HepG2 (cell line): ENCODE data around the gene ITGA2. TPM values are rescaled to one million over a fixed set of nuclear protein-coding genes. Genes with fewer than 3 reads are reported as not detected.

Source experiments
- ESRRA ChIP-seq: sonication (generic); formaldehyde crosslinking; IDR thresholded peaks from 2 replicates; pipeline ENCODE4 v1.5.1; 2020; ENCODE audit warnings: mild to moderate bottlenecking, low read depth, missing genetic modification reagents
- FOSL2 ChIP-seq: sonication (generic); formaldehyde crosslinking; IDR thresholded peaks from 2 replicates; pipeline ENCODE4 v1.4.0; 2020; ENCODE audit warnings: missing genetic modification reagents
- HMGA1 ChIP-seq: sonication (generic); formaldehyde crosslinking; conservative IDR thresholded peaks from 2 replicates; pipeline ENCODE4 v1.4.0; 2020; ENCODE audit warnings: missing genetic modification reagents
- NFAT5 ChIP-seq: sonication (generic); formaldehyde crosslinking; IDR thresholded peaks from 2 replicates; pipeline ENCODE4 v1.4.0; 2020; ENCODE audit warnings: missing genetic modification reagents
- NFE2L2 ChIP-seq: fragments of 150-350 bp; IDR thresholded peaks from 2 replicates; pipeline ENCODE4 v1.6.1; 2014; ENCODE audit warnings: low read length
- POLR2G ChIP-seq: fragments of 200-400 bp; formaldehyde crosslinking; IDR thresholded peaks from 2 replicates; pipeline ENCODE4 v1.6.1; 2018; ENCODE audit warnings: mild to moderate bottlenecking, low read depth, low read length, moderate library complexity
- REL ChIP-seq: sonication (generic); formaldehyde crosslinking; conservative IDR thresholded peaks from 2 replicates; pipeline ENCODE4 v1.8.0; 2022; ENCODE audit warnings: mild to moderate bottlenecking, missing genetic modification reagents, moderate library complexity
- RFXAP ChIP-seq: sonication (generic); formaldehyde crosslinking; IDR thresholded peaks from 2 replicates; pipeline ENCODE4 v1.4.0; 2020; ENCODE audit warnings: missing genetic modification reagents, borderline replicate concordance
- SAP130 ChIP-seq: IDR thresholded peaks from 2 replicates; pipeline ENCODE4 v1.6.1; 2016; ENCODE audit warnings: low read depth
- SMARCE1 ChIP-seq: fragments of 450-650 bp; IDR thresholded peaks from 2 replicates; pipeline ENCODE4 v1.6.1; 2017; ENCODE audit warnings: borderline replicate concordance
- THAP8 ChIP-seq: sonication (generic); formaldehyde crosslinking; IDR thresholded peaks from 2 replicates; pipeline ENCODE4 v1.5.1; 2020; ENCODE audit warnings: missing genetic modification reagents, mild to moderate bottlenecking, borderline replicate concordance
- ZC3H13 ChIP-seq: sonication (generic); formaldehyde crosslinking; IDR thresholded peaks from 2 replicates; pipeline ENCODE4 v1.8.1; 2023; ENCODE audit warnings: mild to moderate bottlenecking, missing genetic modification reagents, moderate library complexity
- ZFP82 ChIP-seq: sonication (generic); formaldehyde crosslinking; IDR thresholded peaks from 2 replicates; pipeline ENCODE4 v1.5.1; 2020; ENCODE audit warnings: mild to moderate bottlenecking, missing genetic modification reagents, borderline replicate concordance
- ZNF281 ChIP-seq: sonication (generic); formaldehyde crosslinking; IDR thresholded peaks from 2 replicates; pipeline ENCODE4 v1.4.0; 2020; ENCODE audit warnings: missing genetic modification reagents, borderline replicate concordance
- ZNF430 ChIP-seq: sonication (generic); formaldehyde crosslinking; IDR thresholded peaks from 2 replicates; pipeline ENCODE4 v1.9.0; 2021; ENCODE audit warnings: mild to moderate bottlenecking, missing genetic modification reagents
- ZNF605 ChIP-seq: sonication (generic); formaldehyde crosslinking; IDR thresholded peaks from 2 replicates; pipeline ENCODE4 v1.8.0; 2022; ENCODE audit warnings: mild to moderate bottlenecking, missing genetic modification reagents
- ZNF710 ChIP-seq: sonication (generic); formaldehyde crosslinking; IDR thresholded peaks from 2 replicates; pipeline ENCODE4 v1.5.0; 2020; ENCODE audit warnings: mild to moderate bottlenecking, missing genetic modification reagents, borderline replicate concordance
- ZNF761 ChIP-seq: sonication (generic); formaldehyde crosslinking; conservative IDR thresholded peaks from 2 replicates; pipeline ENCODE4 v1.4.0; 2020; ENCODE audit warnings: mild to moderate bottlenecking, missing genetic modification reagents
- ZNF878 ChIP-seq: sonication (generic); formaldehyde crosslinking; IDR thresholded peaks from 2 replicates; pipeline ENCODE4 v1.8.1; 2023; ENCODE audit warnings: mild to moderate bottlenecking, missing genetic modification reagents, moderate library complexity
- polyA plus RNA-seq, 8 experiments: library from polyadenylated mRNA; depleted of rRNA in 3 of 8; stranded (reverse) in 7 of 8; unstranded in 1 of 8; fragments of >200 nt; fragmentation: Illumina TruSeq in 4 of 8; extraction: Trizol in 4 of 8; gene quantifications; 2 replicates each; pipeline versions ENCODE4 v1.2.1 to v1.2.3, GENCODE V29; 2011 to 2016; ENCODE audit warnings: low read depth in 4 of 8, missing spikeins in 1 of 8, mixed read lengths in 1 of 8; ENCODE audit not compliant: insufficient read depth in 1 of 8
- total RNA-seq, 5 experiments: library from RNA; depleted of rRNA; stranded (reverse); fragments of >200 nt; fragmentation: Illumina TruSeq; extraction: Trizol; gene quantifications; 2 replicates each; pipeline ENCODE4 v1.2.3, GENCODE V29; 2016; ENCODE audit warnings: low read depth in 1 of 5

Gene ITGA2
- total and polyA plus RNA-seq, 2 of the 13 experiments (the other 11 are each of a cell fraction or from before 2014, with no cell fraction given): 15.8 to 58.3 TPM

- no peak for TF ChIP-seq ZNF281 (CRISPR knock-in tag)
- no peak for TF ChIP-seq ZNF878 (CRISPR knock-in tag)
- no peak for TF ChIP-seq HMGA1
- no peak for TF ChIP-seq FOSL2 (CRISPR knock-in tag)
- peak; percentile 72 for TF ChIP-seq SAP130 (CRISPR knock-in tag)
- TF ChIP-seq THAP8 (CRISPR knock-in tag): no peak
- TF ChIP-seq ZC3H13 (CRISPR knock-in tag): 0 out of 2 replicates have a peak, but pooled peaks have one; percentile 46
- 0 out of 2 replicates have a peak, but pooled peaks have one; percentile 9 for TF ChIP-seq ZNF605 (CRISPR knock-in tag)
- peak; percentile 67; the same call in 1 of the 2 replicates for TF ChIP-seq ZNF710
- peak; percentile 1; the same call in 1 of the 2 replicates for TF ChIP-seq RFXAP (CRISPR knock-in tag)
- TF ChIP-seq POLR2G: peak; percentile 77
- TF ChIP-seq ESRRA (CRISPR knock-in tag): no peak
- no peak for TF ChIP-seq ZNF761 (CRISPR knock-in tag)
- TF ChIP-seq REL (CRISPR knock-in tag): 0 out of 2 replicates have a peak, but pooled peaks have one; percentile 56
- TF ChIP-seq ZNF430 (CRISPR knock-in tag): peak; percentile 88
- TF ChIP-seq NFE2L2: no peak
- TF ChIP-seq NFAT5 (CRISPR knock-in tag): no peak; the same call in 1 of the 2 replicates
- no peak for TF ChIP-seq SMARCE1
- TF ChIP-seq ZFP82 (CRISPR knock-in tag): no peak
Observed at GRCh38 chr5:52989025-52989780, at the start of gene ITGA2 (continued).
